22Rv1 (cell line): Measurements from ENCODE around the gene ZNF836.

Source experiments
- H3K27ac ChIP-seq: fragments of 450-650 bp; 2 replicates; pipeline ENCODE4 v1.5.1; 2017
- ZFX ChIP-seq: fragments of 450-650 bp; IDR thresholded peaks from 2 replicates; pipeline ENCODE4 v1.6.1; 2017; ENCODE audit warnings: antibody characterized with exemption, borderline replicate concordance
- TF ChIP-seq, protein P1 (sequence below): fragments of 450-650 bp; IDR thresholded peaks from 2 replicates; pipeline ENCODE4 v1.5.1; 2017; ENCODE audit warnings: mild to moderate bottlenecking

ZNF836 gene

GRCh38 chr19:52115526-52116053 is 55.8 kb downstream of the ZNF836 start:
- no peak overlapping the region for H3K27ac ChIP-seq
- TF ChIP-seq, protein P1, sequence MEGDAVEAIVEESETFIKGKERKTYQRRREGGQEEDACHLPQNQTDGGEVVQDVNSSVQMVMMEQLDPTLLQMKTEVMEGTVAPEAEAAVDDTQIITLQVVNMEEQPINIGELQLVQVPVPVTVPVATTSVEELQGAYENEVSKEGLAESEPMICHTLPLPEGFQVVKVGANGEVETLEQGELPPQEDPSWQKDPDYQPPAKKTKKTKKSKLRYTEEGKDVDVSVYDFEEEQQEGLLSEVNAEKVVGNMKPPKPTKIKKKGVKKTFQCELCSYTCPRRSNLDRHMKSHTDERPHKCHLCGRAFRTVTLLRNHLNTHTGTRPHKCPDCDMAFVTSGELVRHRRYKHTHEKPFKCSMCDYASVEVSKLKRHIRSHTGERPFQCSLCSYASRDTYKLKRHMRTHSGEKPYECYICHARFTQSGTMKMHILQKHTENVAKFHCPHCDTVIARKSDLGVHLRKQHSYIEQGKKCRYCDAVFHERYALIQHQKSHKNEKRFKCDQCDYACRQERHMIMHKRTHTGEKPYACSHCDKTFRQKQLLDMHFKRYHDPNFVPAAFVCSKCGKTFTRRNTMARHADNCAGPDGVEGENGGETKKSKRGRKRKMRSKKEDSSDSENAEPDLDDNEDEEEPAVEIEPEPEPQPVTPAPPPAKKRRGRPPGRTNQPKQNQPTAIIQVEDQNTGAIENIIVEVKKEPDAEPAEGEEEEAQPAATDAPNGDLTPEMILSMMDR: no peak
- no peak for TF ChIP-seq ZFX

DNA sequence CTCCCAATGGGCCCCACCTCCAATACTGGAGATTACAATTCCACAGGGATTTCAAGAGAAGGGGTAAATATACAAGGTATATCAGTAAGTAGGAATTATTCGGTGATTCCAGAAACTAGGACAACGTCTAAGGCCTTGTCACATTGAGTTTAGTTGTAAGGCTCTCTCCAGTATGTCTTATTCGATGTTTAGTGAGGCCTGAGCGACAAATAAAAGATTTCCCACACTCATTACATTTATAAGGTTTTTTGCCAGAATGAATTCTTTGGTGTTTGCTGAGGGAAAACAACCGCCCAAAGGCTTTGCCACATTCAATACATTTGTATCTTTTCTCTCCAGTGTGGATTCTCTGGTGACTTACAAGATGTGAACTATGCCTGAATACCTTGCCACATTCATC is 56.7 kb downstream of the ZNF836 start:
- no peak overlapping the region for H3K27ac ChIP-seq
- TF ChIP-seq, protein P1: no peak
- TF ChIP-seq ZFX: no peak

DNA sequence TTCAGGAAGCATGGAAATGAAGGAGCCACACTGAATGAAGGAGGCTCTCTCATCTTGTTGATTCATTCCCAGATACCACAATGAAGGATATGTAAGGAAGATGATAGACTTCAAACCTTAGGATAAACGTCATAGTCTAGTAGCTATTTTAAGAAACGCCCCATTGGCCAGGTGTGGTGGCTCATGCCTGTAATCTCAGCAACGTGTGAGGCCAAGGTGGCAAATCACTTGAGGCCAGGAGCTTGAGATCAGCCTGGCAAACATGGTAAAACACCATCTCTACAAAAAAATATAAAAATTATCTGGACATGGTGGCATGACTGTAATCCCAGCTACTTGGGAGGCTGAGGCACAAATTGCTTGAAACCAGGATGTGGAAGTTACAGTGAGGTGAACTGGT is 58.8 kb downstream of the ZNF836 start:
- TF ChIP-seq, protein P1: no peak
- no peak for TF ChIP-seq ZFX

DNA sequence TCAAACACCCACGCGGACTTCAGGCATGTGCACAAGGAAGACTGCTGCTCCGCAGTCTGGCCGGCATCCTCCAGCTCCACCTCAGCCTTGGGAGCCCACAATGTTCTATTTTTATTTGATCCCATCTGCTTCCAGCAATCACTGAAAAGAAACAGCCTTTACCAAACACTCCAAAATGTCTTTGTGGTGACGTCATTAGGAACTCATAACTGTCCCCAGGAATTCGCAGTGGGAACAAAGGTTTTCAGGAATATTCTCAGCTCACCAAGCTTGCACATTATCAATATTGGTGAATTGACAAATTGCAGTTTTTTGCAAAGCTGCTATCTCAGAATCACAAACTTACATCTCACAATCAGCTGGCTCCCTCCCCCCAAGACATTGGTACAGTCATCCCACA is 60.6 kb downstream of the ZNF836 start:
- H3K27ac ChIP-seq: no peak overlapping the region
- TF ChIP-seq, protein P1: no peak
- no peak for TF ChIP-seq ZFX

More for the DNA sequence above, 58.8 kb downstream of the ZNF836 start:
- H3K27ac ChIP-seq: no peak overlapping the region
